ENCODE measurements around the gene MINPP1.

Gene MINPP1

DNA sequence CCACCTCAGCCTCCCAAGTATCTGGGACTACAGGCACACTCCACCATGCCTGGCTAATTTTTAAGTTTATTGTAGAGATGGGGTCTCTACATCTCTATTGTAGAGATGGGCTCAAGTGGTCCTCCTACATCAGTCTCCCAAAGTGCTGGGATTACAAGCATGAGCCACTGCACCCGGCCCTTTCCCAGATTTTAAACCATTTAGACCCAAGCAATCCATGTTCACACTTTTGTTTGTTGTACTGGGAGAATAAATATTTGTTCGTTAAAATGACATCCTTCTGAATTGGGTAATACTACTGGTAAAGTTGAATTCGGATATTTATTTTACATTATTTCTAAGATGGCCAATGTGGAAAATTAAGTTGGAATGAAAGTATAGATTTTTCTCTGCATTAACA lies 52.7 kb downstream of the MINPP1 start:
- Histone ChIP-seq H3K4me3 (ENCODE audit: low read length) (no peak overlapping the region), H3K9me3 (replicated peaks; ENCODE audit: insufficient read depth, low read length) (no peaks in the 10 kb centered on the region), H4K20me1 (ENCODE audit: insufficient read depth, low read length) (no peaks in the 10 kb centered on the region), H3K9ac (ENCODE audit: low read length) (no peak overlapping the region), H3K4me2 (ENCODE audit: low read depth, low read length) (peak overlapping the region; percentile 53; the same call in 1 of the 2 replicates), H3K27me3 (replicated peaks; ENCODE audit: insufficient read depth, low read length) (no peaks in the 10 kb centered on the region), H3K36me3 (replicated peaks; ENCODE audit: insufficient read depth, low read length) (no peaks in the 10 kb centered on the region), H3K4me1 (ENCODE audit: low read length) (peaks cover 34% of the 10 kb centered on the region), H3F3A (ENCODE audit: insufficient read depth, low read length) (peaks cover 12% of the 10 kb centered on the region), H3K9me2 (replicated peaks; ENCODE audit: insufficient read depth, low read length) (no peaks in the 10 kb centered on the region), H2AFZ (ENCODE audit: low read length) (no peak overlapping the region), H3K79me2 (ENCODE audit: low read length) (no peaks in the 10 kb centered on the region), H3K27ac (ENCODE audit: low read length) (peak overlapping the region; percentile 78; the same call in 1 of the 2 replicates)
- TF ChIP-seq, protein P1, sequence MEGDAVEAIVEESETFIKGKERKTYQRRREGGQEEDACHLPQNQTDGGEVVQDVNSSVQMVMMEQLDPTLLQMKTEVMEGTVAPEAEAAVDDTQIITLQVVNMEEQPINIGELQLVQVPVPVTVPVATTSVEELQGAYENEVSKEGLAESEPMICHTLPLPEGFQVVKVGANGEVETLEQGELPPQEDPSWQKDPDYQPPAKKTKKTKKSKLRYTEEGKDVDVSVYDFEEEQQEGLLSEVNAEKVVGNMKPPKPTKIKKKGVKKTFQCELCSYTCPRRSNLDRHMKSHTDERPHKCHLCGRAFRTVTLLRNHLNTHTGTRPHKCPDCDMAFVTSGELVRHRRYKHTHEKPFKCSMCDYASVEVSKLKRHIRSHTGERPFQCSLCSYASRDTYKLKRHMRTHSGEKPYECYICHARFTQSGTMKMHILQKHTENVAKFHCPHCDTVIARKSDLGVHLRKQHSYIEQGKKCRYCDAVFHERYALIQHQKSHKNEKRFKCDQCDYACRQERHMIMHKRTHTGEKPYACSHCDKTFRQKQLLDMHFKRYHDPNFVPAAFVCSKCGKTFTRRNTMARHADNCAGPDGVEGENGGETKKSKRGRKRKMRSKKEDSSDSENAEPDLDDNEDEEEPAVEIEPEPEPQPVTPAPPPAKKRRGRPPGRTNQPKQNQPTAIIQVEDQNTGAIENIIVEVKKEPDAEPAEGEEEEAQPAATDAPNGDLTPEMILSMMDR (IDR thresholded peaks at IDR 0.05; ENCODE audit: low read length): no peak
- TF ChIP-seq EZH2phosphoT487 (IDR thresholded peaks at IDR 0.05; ENCODE audit: low read length) (no peak), EZH2 (optimal IDR thresholded peaks at IDR 0.05; ENCODE audit: low read depth, low read length) (no peak)
- DNase-seq: no peak

DNA sequence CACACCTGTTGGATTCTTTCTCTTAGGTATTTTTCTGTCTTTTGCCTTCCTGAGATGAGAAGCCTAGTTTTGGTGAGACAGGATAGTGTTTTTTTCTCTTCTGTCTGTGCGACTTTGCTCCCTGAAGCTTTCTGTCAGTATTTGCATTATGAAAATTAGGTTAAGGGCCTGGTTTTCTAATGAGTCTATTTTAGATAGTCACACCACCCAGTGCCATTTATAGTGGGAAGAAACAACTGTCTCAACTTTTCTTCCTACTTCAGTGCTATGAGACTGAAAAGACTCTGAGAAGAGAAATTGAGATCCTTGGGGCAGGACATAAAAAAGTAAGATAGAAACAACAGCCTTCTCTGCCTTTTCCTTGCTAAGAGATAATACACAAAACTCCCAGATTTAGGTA lies 53.6 kb downstream of the MINPP1 start:
- no peak overlapping the region for H3K4me3 ChIP-seq (ENCODE audit: low read length)

DNA sequence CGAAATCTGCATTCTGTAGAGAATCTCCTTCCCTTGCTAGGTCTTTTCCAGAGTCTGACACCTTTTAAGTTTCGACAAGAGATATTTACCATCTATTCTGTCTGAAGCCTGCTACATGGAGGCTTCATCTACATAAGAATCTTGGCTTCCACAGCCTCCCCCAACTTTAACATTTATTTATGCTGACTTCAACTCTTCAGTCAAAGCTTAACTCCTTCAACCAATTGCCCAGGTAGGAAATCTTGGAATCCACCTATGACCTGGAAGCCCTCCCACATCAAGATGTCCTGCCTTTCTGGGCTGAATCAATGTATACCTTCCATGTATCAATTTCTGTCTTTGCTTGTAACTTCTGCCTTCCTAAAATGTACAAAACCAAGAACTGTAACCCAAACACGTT lies 54.7 kb downstream of the MINPP1 start:
- Histone ChIP-seq H3K9ac (ENCODE audit: low read length) (no peak overlapping the region), H3K27me3 (replicated peaks; ENCODE audit: insufficient read depth, low read length) (no peaks in the 10 kb centered on the region), H3K79me2 (ENCODE audit: low read length) (no peaks in the 10 kb centered on the region), H3K9me2 (replicated peaks; ENCODE audit: insufficient read depth, low read length) (no peaks in the 10 kb centered on the region), H3K4me2 (ENCODE audit: low read depth, low read length) (no peak overlapping the region), H3K36me3 (replicated peaks; ENCODE audit: insufficient read depth, low read length) (no peaks in the 10 kb centered on the region), H3K27ac (ENCODE audit: low read length) (no peak overlapping the region; the same call in 1 of the 2 replicates), H3K4me1 (ENCODE audit: low read length) (peaks cover 34% of the 10 kb centered on the region), H3K4me3 (ENCODE audit: low read length) (no peak overlapping the region), H4K20me1 (ENCODE audit: insufficient read depth, low read length) (no peaks in the 10 kb centered on the region), H3F3A (ENCODE audit: insufficient read depth, low read length) (peaks cover 12% of the 10 kb centered on the region), H2AFZ (ENCODE audit: low read length) (no peak overlapping the region), H3K9me3 (replicated peaks; ENCODE audit: insufficient read depth, low read length) (no peaks in the 10 kb centered on the region)
- DNase-seq: no peak
- TF ChIP-seq, protein P1 (IDR thresholded peaks at IDR 0.05; ENCODE audit: low read length): no peak
- no peak for TF ChIP-seq EZH2phosphoT487 (IDR thresholded peaks at IDR 0.05; ENCODE audit: low read length)
- no peak for TF ChIP-seq EZH2 (optimal IDR thresholded peaks at IDR 0.05; ENCODE audit: low read depth, low read length)

More for the DNA sequence above, 53.6 kb downstream of the MINPP1 start:
- Histone ChIP-seq H3K9ac (ENCODE audit: low read length) (peak overlapping the region; percentile 20; the same call in 1 of the 2 replicates), H3K79me2 (ENCODE audit: low read length) (no peaks in the 10 kb centered on the region), H4K20me1 (ENCODE audit: insufficient read depth, low read length) (no peaks in the 10 kb centered on the region), H2AFZ (ENCODE audit: low read length) (no peak overlapping the region), H3K4me2 (ENCODE audit: low read depth, low read length) (peak overlapping the region; percentile 53), H3K4me1 (ENCODE audit: low read length) (peaks cover 34% of the 10 kb centered on the region), H3K9me2 (replicated peaks; ENCODE audit: insufficient read depth, low read length) (no peaks in the 10 kb centered on the region), H3K36me3 (replicated peaks; ENCODE audit: insufficient read depth, low read length) (no peaks in the 10 kb centered on the region), H3F3A (ENCODE audit: insufficient read depth, low read length) (peaks cover 12% of the 10 kb centered on the region), H3K27ac (ENCODE audit: low read length) (peak overlapping the region; percentile 78), H3K9me3 (replicated peaks; ENCODE audit: insufficient read depth, low read length) (no peaks in the 10 kb centered on the region), H3K27me3 (replicated peaks; ENCODE audit: insufficient read depth, low read length) (no peaks in the 10 kb centered on the region)
- DNase-seq: peak; percentile 54
- TF ChIP-seq, protein P1 (IDR thresholded peaks at IDR 0.05; ENCODE audit: low read length): no peak
- no peak for TF ChIP-seq EZH2 (optimal IDR thresholded peaks at IDR 0.05; ENCODE audit: low read depth, low read length)
- TF ChIP-seq EZH2phosphoT487 (IDR thresholded peaks at IDR 0.05; ENCODE audit: low read length): no peak

Measured in MM.1S (cell line).